ENCODE data around the gene RGS3. TPM values are rescaled to one million over a fixed set of nuclear protein-coding genes. Genes with fewer than 3 reads are reported as not detected.

RGS3 gene
- total and polyA plus RNA-seq, 7 experiments from 2014 or later = 4.9 to 43.4 (median 11.6) TPM

DNA sequence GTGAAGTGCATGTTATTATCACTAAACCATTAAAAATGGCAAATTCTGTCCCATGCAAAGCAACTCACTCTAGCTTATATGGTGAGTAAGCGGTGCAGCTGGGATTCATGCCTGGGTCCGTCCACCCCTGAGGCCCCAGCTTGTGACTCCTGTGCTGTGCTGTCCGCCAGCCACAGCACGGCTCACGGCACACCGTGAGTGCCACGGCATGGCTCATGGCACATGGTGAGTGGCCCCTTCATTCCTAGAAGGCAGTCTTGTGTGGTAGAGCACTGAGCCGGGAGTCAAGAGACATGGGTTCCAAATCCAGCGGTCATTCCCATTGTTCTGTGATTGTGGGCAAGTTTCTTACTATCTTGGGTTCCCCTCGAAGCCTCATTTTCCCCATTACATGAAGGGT is 18.8 kb downstream of the RGS3 start:
- Mint-ChIP-seq H3K27me3 (peaks cover 0 to 4% (median 0%) of the 10 kb centered on the region in 5 donors), H3K27ac (no peak overlapping the region), H3K36me3 (peaks cover 0 to 4% (median 0%) of the 10 kb centered on the region in 5 donors), H3K9me3 (no peaks in the 10 kb centered on the region), H3K4me1 (peaks cover 6 to 19% (median 15%) of the 10 kb centered on the region in 7 donors), H3K4me3 (no peak overlapping the region)
- DNase-seq = no peak
- Histone ChIP-seq H3K27ac (ENCODE audit: low read depth, low read length) (no peak overlapping the region), H3K4me3 (ENCODE audit: low read length) (no peak overlapping the region), H3K9me3 (ENCODE audit: control insufficient read depth in 2 of 3, low read length in 3 of 3) (no peaks in the 10 kb centered on the region), H3K4me1 (ENCODE audit: control insufficient read depth in 2 of 2, insufficient read depth in 2 of 2, low read length in 2 of 2) (peaks cover 5 to 10% of the 10 kb centered on the region in 2 donors), H3K27me3 (ENCODE audit: control insufficient read depth in 2 of 2, insufficient read depth in 2 of 2, low read length in 2 of 2) (no peaks in the 10 kb centered on the region), H3K36me3 (ENCODE audit: control insufficient read depth in 2 of 3, insufficient read depth in 3 of 3, low read length in 3 of 3) (no peaks in the 10 kb centered on the region)
- ChIA-PET CTCF (no interaction called here), POLR2A (no interaction called here)
- intact Hi-C loops (cut with micrococcal nuclease) = no loop called here
- no peak for ATAC-seq

DNA sequence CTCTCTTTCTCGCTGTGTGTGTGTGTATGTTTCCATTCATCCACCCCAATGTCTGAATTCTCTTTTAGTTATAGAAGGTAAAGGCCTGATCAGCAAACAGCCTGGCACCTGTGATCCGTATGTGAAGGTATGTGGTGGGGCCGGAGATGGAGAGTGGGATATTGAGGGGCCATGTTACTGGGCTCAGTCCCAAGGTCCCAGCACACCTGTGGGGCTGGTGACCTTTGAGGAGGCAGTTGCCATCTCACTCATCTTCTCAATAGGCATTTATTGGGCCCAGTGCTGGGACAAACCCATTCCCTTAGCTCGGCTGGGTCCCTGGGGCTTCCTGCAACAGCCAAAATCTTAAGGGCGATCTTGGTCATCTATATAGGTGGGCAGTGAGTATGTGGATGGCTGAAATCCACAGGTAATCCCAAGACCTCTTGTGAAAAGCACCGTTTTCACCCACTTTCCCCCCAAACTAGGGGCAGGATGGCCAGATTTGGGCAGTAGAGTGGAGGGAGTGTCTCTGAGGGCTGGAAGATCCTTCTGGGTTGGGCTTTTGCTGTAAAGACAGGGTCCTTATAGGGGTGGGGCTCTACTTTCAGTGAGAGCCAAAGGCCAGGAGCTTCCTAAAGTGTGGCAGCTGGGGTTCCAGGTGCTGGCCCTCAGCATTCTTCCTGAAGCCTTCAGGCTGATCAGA is 19.6 kb downstream of the RGS3 start:
- H3K4me1 ChIP-seq (ENCODE audit: control insufficient read depth in 2 of 2, insufficient read depth in 2 of 2, low read length in 2 of 2) = peaks cover 5 to 10% of the 10 kb centered on the region in 2 donors
- DNase-seq (no peak), ATAC-seq (no peak)
- intact Hi-C loops (cut with micrococcal nuclease) = no loop called here
- no peak overlapping the region for H3K4me3 ChIP-seq (ENCODE audit: low read length)
- peaks cover 0 to 4% (median 0%) of the 10 kb centered on the region in 5 donors for H3K36me3 Mint-ChIP-seq
- H3K27me3 ChIP-seq (ENCODE audit: control insufficient read depth in 2 of 2, insufficient read depth in 2 of 2, low read length in 2 of 2) = no peaks in the 10 kb centered on the region
- H3K4me3 Mint-ChIP-seq = no peak overlapping the region
- no peaks in the 10 kb centered on the region for H3K9me3 ChIP-seq (ENCODE audit: control insufficient read depth in 2 of 3, low read length in 3 of 3)
- H3K27me3 Mint-ChIP-seq = peaks cover 0 to 2% (median 0%) of the 10 kb centered on the region in 5 donors
- ChIA-PET POLR2A (no interaction called here), CTCF (no interaction called here)
- peaks cover 4 to 19% (median 14%) of the 10 kb centered on the region in 7 donors for H3K4me1 Mint-ChIP-seq
- H3K9me3 Mint-ChIP-seq = no peaks in the 10 kb centered on the region
- no peaks in the 10 kb centered on the region for H3K36me3 ChIP-seq (ENCODE audit: control insufficient read depth in 2 of 3, insufficient read depth in 3 of 3, low read length in 3 of 3)
- no peak overlapping the region for H3K27ac ChIP-seq (ENCODE audit: low read depth, low read length)
- no peak overlapping the region for H3K27ac Mint-ChIP-seq

DNA sequence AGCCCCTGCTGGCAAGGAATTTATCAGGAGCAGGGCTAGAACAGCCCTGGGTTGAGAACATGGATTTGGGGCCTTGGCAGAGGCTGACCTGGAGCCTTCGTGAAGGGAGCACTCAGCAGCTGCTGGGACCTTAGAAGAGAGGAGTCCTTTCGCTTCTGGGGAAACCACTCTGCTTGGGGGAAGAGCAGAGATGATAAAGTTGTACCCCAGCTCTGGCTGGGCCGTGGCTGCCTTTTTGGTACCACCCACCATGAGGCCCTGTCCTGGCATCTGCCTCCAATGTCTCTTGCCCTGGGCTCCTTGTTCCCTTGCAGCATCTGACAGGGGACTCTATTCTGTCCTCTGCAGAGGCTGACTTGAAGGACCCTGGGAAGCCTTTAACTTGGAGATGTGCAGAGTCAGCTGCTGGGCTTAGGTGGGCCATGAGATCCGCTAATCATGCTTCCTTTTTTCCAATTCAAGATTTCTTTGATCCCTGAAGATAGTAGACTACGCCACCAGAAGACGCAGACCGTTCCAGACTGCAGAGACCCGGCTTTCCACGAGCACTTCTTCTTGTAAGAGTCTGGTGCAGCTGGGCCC is 20.2 kb downstream of the RGS3 start:
- intact Hi-C loops (cut with micrococcal nuclease) = no loop called here
- ChIA-PET POLR2A (no interaction called here), CTCF (no interaction called here)
- peaks cover 0 to 2% (median 0%) of the 10 kb centered on the region in 5 donors for H3K27me3 Mint-ChIP-seq
- H3K27ac Mint-ChIP-seq = peak overlapping the region in 1 of 9 donors; percentile 42
- no peaks in the 10 kb centered on the region for H3K36me3 ChIP-seq (ENCODE audit: control insufficient read depth in 2 of 3, insufficient read depth in 3 of 3, low read length in 3 of 3)
- no peak overlapping the region for H3K4me3 ChIP-seq (ENCODE audit: low read length)
- H3K4me3 Mint-ChIP-seq = no peak overlapping the region
- H3K27me3 ChIP-seq (ENCODE audit: control insufficient read depth in 2 of 2, insufficient read depth in 2 of 2, low read length in 2 of 2) = no peaks in the 10 kb centered on the region
- no peaks in the 10 kb centered on the region for H3K9me3 Mint-ChIP-seq
- ATAC-seq (no peak), DNase-seq (no peak)
- peaks cover 0 to 4% (median 0%) of the 10 kb centered on the region in 5 donors for H3K36me3 Mint-ChIP-seq
- no peak overlapping the region for H3K27ac ChIP-seq (ENCODE audit: low read depth, low read length)
- H3K9me3 ChIP-seq (ENCODE audit: control insufficient read depth in 2 of 3, low read length in 3 of 3) = no peaks in the 10 kb centered on the region
- H3K4me1 Mint-ChIP-seq = peaks cover 4 to 18% (median 12%) of the 10 kb centered on the region in 7 donors
- H3K4me1 ChIP-seq (ENCODE audit: control insufficient read depth in 2 of 2, insufficient read depth in 2 of 2, low read length in 2 of 2) = peaks cover 5 to 10% of the 10 kb centered on the region in 2 donors

DNA sequence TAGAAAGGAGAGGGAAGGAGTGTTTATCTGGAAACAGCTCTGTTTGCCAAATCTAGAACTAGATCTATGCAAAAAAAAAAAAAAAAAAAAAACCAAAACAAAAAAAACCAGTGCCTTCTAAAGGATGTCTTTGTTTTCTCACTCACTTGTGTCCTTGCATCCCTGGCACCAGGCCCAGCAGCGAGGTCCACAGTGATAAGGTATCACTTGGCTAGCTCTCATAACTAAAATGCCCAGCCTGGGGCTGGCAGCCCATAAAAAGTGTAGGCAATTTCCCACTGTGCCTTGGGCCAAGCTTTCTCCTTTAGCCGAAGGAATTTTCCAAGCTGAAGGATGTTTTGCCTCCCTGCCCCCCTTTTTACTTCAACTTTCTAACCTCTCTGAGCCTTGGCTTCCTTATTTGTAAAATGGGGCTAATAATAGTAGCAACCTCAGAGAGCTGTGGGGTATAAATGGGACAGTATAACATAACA is 20.8 kb downstream of the RGS3 start:
- intact Hi-C loops (cut with micrococcal nuclease) = no loop called here
- H3K36me3 ChIP-seq (ENCODE audit: control insufficient read depth in 2 of 3, insufficient read depth in 3 of 3, low read length in 3 of 3) = no peaks in the 10 kb centered on the region
- ATAC-seq (no peak), DNase-seq (no peak)
- ChIA-PET CTCF (no interaction called here), POLR2A (no interaction called here)
- no peak overlapping the region for H3K27ac ChIP-seq (ENCODE audit: low read depth, low read length)
- peaks cover 3 to 5% of the 10 kb centered on the region in 2 donors for H3K4me1 ChIP-seq (ENCODE audit: control insufficient read depth in 2 of 2, insufficient read depth in 2 of 2, low read length in 2 of 2)
- H3K27me3 Mint-ChIP-seq = peaks cover 0 to 2% (median 0%) of the 10 kb centered on the region in 5 donors
- H3K36me3 Mint-ChIP-seq = peaks cover 0 to 4% (median 0%) of the 10 kb centered on the region in 5 donors
- no peak overlapping the region for H3K4me3 ChIP-seq (ENCODE audit: low read length)
- H3K27me3 ChIP-seq (ENCODE audit: control insufficient read depth in 2 of 2, insufficient read depth in 2 of 2, low read length in 2 of 2) = no peaks in the 10 kb centered on the region
- H3K9me3 Mint-ChIP-seq = no peaks in the 10 kb centered on the region
- peaks cover 0 to 13% (median 7%) of the 10 kb centered on the region in 7 donors for H3K4me1 Mint-ChIP-seq
- H3K9me3 ChIP-seq (ENCODE audit: control insufficient read depth in 2 of 3, low read length in 3 of 3) = no peaks in the 10 kb centered on the region
- no peak overlapping the region for H3K4me3 Mint-ChIP-seq
- H3K27ac Mint-ChIP-seq = no peak overlapping the region

DNA sequence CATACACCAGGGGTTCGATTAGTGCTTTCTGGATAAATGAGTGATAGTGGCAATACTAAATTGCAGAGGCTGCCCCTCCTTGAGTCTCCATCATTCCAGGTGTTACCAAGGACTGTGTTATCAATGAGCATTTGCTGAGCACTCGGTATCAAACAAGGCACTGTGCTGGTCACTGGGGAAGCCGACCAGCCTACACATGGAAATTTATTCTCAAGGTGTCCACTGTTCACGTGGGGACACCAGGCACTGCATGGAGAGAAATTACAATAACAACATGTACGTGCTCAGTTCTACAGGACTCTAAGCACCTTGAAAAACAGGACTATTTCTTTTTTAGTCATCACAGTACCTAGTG is 22.2 kb downstream of the RGS3 start:
- Mint-ChIP-seq H3K4me1 (peaks cover 0 to 6% (median 0%) of the 10 kb centered on the region in 7 donors), H3K36me3 (peaks cover 0 to 4% (median 0%) of the 10 kb centered on the region in 5 donors), H3K9me3 (no peaks in the 10 kb centered on the region), H3K27ac (no peak overlapping the region), H3K4me3 (no peak overlapping the region), H3K27me3 (peaks cover 0 to 2% (median 0%) of the 10 kb centered on the region in 5 donors)
- DNase-seq (no peak), ATAC-seq (no peak)
- POLR2A ChIA-PET = no interaction called here
- CTCF ChIA-PET = no interaction called here
- H3K27ac ChIP-seq (ENCODE audit: low read depth, low read length) = no peak overlapping the region
- H3K27me3 ChIP-seq (ENCODE audit: control insufficient read depth in 2 of 2, insufficient read depth in 2 of 2, low read length in 2 of 2) = no peaks in the 10 kb centered on the region
- H3K4me3 ChIP-seq (ENCODE audit: low read length) = no peak overlapping the region
- intact Hi-C loops (cut with micrococcal nuclease) = no loop called here
- H3K36me3 ChIP-seq (ENCODE audit: control insufficient read depth in 2 of 3, insufficient read depth in 3 of 3, low read length in 3 of 3) = no peaks in the 10 kb centered on the region
- no peaks in the 10 kb centered on the region for H3K9me3 ChIP-seq (ENCODE audit: control insufficient read depth in 2 of 3, low read length in 3 of 3)
- no peaks in the 10 kb centered on the region for H3K4me1 ChIP-seq (ENCODE audit: control insufficient read depth in 2 of 2, insufficient read depth in 2 of 2, low read length in 2 of 2)

DNA sequence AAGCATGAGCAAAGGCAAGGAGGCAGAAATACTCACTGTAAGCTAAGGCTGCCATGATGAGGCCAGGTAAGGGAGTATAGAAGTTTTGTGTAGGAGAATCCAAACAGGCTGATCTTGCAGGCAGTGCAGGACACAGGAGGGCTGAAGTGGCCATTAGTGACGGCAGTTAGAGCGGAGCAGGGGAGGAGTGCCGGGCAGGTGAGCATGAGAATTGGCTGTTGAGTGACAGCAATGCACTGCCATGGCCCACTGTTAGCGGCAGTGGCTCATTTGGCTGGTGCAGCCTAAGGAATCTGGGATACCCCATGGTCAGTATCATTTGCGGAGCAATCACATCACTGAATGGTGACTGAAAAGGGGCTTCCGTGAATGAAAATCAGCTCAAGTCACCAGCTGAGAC is 22.8 kb downstream of the RGS3 start:
- H3K27ac Mint-ChIP-seq = no peak overlapping the region
- Histone ChIP-seq H3K36me3 (ENCODE audit: control insufficient read depth in 2 of 3, insufficient read depth in 3 of 3, low read length in 3 of 3) (no peaks in the 10 kb centered on the region), H3K4me1 (ENCODE audit: control insufficient read depth in 2 of 2, insufficient read depth in 2 of 2, low read length in 2 of 2) (no peaks in the 10 kb centered on the region), H3K27me3 (ENCODE audit: control insufficient read depth in 2 of 2, insufficient read depth in 2 of 2, low read length in 2 of 2) (no peaks in the 10 kb centered on the region), H3K27ac (ENCODE audit: low read depth, low read length) (no peak overlapping the region), H3K9me3 (ENCODE audit: control insufficient read depth in 2 of 3, low read length in 3 of 3) (no peaks in the 10 kb centered on the region), H3K4me3 (ENCODE audit: low read length) (no peak overlapping the region)
- DNase-seq (no peak), ATAC-seq (no peak)
- no peaks in the 10 kb centered on the region for H3K9me3 Mint-ChIP-seq
- H3K36me3 Mint-ChIP-seq = no peaks in the 10 kb centered on the region
- intact Hi-C loops (cut with micrococcal nuclease) = no loop called here
- peaks cover 0 to 6% (median 0%) of the 10 kb centered on the region in 7 donors for H3K4me1 Mint-ChIP-seq
- peaks cover 0 to 2% (median 0%) of the 10 kb centered on the region in 5 donors for H3K27me3 Mint-ChIP-seq
- H3K4me3 Mint-ChIP-seq = no peak overlapping the region
- CTCF ChIA-PET = interaction anchor here (1.0 kb wide), 2 partner anchors 9 to 60 kb away, joined by 3 read pairs; no protein-coding TSS in a partner anchor
- POLR2A ChIA-PET = interaction anchor here (0.6 kb wide), 1 partner anchor 316 kb away, joined by 4 read pairs; no protein-coding TSS in a partner anchor
